IPS DF 4.7 (cell line): Measurements from ENCODE around the gene ZFR.

Experiments used
- DNase-seq: peaks from one replicate; pipeline ENCODE4 v3.0.0-alpha.2; 2013; ENCODE audit warnings: low spot score; ENCODE audit errors: extremely low read depth

ZFR gene

DNA sequence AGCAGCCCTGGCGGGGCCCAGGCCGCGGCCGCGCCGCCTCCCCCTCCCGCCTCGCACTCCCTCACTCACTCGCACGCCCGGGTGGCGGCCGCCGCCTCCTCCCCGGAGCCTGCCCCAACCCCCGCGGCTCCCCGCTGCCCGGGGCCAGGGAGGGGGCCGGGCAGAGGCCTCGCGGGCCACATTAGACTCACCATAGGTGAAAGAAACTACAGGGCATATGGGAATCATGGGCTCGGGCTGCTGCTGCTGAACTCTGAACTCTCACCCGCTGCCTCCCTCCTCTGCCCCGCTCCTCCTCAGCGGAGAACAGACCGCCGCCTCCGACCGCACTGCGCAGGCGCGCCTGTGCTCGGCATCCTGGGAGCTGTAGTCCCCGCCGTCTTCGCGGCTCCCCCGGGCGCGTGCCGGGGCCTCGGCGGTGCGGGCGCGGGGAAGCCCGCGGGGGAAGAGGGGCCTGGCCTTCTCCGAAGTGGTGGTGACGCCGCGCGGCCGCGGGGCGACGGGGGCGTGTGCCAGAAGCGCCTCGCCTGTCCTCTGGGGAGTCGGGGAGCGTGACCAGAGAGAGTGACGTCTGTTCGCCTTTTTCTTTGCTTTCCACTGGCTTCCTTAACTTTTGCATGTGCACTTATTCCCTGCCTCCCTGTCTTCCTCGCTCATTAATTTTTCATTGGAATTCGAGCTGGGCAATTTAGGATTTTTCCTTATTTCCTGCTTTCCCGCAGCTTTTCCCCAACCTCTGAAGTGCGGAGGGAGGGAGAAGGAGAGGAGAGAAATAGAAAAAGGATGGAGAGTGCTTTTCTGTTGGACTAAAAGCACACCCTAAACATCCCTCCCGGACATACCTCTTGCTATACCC, at the start of gene ZFR:
TSS of gene ZFR (minus strand) at position 310 of the 856 bp plus-strand sequence. CDS start at position 228, 82 bp downstream.
- DNase-seq = no peak

DNA sequence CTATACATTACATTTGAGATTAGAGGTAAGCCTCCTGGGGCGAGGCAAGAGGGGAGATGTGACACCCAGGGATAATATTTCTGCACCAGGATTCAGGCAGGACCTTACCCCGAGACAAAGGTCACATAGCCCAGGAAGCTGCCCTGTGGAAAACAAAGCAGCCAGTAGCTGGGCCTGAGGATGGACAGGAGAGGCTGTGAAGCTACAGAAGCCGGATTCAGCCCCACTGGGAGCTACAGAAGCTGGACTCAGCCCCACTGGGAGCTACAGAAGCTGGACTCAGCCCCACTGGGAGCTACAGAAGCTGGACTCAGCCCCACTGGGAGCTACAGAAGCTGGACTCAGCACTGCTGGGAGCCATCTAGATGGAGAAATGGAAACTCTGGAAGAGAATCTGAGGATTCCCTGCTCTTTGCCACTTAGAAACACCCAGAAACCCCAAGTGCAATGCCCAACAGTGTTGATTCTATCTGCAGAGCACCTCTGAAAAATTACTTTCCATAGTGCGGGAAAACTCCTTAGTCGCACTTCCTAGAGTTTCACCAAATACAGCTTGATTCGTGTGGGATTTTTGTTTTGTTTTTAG, 46.5 kb upstream of the ZFR start:
- no peak for DNase-seq

DNA sequence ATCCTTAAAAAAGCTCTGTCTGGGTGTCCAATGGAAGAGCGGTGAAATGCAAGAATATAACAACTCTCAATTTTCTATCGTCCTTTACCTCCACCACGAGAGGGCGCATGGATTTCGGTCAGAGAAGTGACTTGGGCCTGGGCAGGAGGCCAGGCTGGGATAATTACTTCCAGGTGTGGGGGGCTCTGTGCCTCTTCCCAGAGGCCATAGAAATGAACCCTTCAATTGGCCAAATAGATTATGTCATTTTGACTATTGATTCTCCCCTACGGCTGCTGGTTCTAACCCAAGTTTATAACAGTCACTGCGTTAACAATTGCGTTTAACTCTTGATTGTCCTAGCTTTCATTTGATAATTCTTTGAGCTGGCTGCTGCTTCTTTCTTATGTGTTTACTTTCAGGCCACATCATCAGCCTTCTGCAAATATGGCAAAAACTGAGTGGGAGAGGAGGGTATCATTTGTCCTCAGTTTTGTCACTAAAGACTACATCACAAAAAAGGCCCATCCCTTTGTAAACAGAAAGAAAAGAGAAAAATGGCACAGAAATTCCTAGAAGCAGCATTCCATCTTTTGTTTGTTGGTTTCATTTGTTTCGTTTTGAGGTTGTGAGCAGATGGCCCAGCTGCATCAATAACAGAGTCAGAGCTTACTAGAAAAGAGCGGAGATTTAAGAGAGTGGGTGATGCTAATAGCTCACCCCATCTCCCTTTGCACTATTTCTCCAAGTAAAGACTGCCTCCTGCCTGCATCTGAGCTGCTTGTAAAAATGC, 45.4 kb upstream of the ZFR start:
- DNase-seq = peak; percentile 44

DNA sequence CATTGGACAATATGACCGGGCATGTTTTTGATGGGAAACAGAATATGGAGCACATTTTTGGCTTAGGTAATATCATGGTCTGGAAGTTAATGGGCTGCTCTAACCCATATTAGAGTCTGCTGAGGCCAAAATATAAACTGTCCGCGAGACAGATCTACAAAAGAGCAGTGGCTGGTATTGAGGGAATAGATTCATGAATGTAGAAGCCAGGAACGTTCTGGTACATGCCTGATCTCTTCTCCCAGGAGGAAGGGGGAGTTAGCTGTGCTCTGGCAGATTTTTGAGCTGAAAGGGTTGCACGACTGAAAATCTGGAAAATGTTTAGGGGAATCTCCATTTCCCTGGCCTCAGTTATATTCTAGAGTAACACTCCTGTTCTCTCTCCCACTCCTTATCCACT, 42.9 kb upstream of the ZFR start:
- DNase-seq = no peak

DNA sequence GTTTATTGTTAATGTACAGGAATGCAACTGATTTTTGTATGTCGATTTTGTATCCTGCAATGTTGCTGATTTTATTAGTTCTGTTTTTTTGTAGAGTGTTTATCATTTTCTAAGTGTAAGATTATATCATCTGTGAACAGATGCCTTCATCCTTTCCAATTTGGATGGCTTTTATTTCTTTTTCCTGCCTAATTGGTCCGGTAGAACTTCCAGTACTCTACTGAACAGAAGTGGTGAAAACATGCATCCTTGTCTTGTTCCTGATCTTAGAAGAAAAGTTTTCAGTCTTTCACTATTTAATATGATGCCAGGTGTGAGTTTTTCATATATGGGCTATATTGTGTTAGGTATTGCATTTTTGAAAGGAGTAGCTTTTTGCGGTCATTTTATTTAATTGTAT, 42.5 kb upstream of the ZFR start:
- no peak for DNase-seq

DNA sequence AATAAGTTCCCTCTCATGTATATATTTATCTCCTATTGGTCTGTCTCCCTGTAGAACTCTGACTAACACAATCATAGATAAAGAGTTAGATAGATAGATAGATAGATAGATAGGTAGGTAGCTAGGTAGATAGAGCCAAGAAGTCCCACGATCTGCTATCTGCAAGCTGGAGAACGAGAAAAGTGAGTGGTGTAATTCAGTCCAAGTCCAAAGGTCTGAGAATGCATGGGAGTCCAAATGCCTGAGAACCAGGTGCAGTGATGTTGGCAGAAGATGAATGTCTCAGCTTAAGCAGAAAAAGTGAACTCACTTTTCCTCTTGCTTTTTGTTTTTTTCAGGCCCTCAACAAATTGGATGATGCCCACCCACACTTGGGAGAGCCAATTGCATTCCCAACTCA, 37.7 kb upstream of the ZFR start:
- DNase-seq = no peak

DNA sequence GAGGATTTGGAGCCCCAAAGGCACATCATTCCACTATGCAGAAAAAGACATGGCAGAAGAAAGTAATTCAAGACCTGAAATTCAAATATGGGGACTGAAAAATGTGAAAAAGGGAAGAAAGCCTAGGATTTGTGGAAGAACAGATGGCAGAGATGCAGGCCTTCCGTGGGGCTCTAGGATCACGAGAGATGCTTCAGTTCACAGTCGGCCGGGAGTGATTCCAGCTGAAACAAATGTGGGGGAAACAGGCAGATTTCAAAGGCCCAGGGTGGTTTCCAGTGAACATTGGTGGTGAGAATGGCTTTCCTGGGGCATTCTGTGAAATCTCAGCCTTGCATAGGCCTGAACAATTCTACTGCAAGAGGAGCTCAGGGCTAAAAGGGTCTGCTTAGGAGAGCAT, 34.6 kb upstream of the ZFR start:
- no peak for DNase-seq

DNA sequence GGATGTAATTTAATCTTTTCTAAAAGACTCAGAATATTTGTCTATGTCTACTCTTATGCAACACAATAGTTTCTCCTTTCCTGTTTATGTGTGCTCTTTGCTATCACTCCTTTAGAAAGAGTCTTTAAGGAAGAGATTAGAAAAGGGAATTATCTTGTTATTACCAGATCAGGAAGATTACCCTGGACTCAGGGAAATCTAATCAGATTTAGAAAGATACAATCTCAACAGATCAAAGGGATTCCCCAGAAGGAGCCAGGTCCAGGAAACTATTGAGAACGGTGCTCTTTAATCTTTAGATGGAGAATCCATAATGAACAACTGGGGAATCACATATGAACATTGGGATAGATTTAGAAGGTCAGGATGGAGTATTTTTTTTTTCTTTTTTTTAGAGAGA, 32.4 kb upstream of the ZFR start:
- DNase-seq = no peak

DNA sequence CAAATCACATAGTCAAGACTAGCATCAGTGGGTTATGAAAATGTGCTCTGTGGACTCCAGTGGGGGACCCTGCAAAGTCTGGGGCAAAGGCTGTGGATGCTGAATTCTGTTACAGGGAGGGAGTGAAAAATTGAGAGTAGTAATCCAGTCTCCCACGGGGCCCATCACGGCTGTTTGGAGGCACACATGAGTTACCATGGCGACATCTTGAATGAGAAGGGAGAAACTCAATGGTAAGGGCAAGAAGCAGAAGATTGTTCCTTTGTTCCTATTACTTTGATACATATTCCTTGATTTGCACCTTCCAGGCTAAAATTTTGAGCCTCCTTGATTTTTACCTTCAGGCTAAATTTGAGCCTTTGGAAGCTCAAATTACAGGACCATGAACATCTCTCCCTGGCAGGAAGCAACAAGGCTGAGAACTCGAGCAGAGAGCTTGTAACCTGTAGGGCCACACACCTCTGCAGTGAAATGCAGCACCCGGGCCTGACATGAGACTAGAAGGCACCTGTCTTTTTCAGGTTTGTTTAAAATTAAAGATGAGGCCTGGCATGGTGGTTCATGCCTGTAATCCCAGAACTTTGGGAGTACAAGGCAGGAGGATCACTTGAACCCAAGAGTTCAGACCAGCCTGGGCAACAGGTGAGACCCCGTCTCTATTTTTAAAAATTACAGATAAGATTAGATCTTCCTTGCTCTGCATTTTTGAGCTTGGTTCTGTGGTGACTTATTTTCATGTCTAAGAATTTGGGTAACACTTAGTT, 31.0 kb upstream of the ZFR start:
- no peak for DNase-seq

DNA sequence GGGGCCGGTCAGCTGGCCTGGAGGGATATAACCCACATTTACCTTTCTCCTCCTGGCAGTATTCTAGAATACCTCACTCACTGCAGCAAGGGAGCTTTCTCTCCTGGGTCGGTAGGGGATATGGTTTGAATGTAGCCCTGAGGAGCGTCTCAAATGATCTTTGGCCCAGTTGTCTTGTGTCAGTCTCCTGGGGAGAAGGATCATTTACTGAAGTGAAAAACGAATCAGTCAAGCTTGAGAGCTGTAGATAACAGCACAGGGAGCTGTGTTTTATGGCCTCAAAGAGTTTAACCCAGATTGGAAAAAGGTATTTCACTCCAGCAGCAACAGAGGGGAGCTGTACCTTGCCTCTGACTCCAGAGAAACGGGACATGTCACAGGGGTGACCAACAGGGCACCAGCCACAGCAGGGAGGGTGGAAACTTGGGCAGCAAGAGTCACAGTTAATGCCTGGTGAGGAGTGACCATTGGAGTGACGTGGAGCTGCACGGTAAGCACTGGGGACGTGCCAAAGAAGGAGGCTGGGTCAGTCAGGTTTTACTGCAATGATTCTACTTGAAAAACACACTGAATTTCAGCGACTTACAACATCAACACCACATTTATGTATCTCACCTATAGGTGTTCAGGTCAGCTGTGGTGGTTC, 29.8 kb upstream of the ZFR start:
- no peak for DNase-seq

DNA sequence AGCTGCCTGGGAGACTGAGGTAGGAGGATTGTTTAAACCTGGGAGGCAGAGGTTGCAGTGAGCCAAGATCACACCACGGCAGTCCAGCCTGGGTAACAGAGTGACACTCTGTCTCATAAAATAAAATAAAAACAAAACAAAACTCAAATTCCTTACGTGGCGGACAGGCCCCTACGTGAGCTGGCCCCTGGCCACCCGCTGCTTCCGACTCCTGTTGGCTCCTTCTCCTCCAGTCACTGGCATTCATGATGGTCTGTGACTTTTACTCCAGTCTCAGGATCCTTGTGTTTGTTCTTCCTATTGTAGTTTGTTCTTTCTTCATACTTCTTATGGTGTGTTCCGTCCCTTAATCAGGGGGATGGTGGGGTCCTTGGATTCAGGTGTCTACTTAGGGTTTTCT, 28.5 kb upstream of the ZFR start:
- DNase-seq = no peak

DNA sequence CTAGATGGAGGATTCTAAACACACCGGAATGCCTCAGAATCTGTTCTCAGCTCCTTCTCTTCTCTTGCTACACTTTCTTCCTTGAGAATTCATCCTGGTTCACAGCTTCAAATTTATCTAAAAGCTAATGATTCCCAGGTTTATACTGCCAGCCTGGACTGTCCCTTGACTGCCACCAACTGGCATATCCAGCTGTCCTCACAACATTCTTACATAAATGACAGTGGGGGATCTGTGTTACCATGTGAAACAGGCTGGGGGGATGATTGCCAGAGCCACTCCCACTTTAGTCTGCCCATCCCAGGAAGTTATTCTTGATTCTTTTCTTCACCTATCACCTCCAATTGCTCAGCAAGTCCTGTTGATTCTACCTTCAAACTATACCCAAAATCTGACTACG, 27.2 kb upstream of the ZFR start:
- no peak for DNase-seq

DNA sequence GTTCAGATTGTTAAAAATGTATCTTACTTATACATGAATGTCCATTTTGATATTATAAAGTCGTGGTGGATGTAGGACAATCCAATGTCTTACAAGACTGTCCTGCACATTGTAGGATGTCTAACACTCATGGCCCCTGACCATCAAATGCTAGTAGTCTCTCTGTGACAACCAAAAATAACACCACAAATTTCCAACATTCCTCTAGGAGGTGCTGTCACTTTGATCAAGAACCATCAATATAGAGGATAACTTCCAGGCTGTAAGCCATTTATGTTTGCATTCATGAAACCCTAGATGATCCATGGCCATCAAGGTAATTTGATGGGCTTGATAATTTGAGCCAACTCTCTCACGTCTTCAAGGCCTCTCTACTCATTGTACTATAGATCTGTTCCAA, 20.5 kb upstream of the ZFR start:
- DNase-seq = no peak

DNA sequence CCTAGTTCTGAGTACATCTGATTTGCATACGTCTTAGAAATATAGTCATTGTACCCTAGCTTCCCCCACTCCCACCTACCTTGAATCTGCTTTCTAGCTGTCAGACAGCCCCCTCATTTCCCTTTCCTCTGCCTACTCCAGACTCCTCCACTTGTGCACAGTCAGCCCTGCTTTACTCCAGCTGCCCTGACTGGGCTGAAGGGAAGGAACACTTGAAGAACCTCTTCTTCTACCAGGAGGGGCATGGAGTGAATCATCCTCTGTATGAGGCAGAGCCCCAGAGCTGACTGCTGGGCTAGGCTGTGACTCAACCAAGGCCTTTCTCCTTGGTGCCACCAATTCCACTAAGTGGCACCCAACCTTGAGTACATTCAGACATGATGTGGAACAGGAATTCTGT, 18.1 kb upstream of the ZFR start:
- DNase-seq = no peak

DNA sequence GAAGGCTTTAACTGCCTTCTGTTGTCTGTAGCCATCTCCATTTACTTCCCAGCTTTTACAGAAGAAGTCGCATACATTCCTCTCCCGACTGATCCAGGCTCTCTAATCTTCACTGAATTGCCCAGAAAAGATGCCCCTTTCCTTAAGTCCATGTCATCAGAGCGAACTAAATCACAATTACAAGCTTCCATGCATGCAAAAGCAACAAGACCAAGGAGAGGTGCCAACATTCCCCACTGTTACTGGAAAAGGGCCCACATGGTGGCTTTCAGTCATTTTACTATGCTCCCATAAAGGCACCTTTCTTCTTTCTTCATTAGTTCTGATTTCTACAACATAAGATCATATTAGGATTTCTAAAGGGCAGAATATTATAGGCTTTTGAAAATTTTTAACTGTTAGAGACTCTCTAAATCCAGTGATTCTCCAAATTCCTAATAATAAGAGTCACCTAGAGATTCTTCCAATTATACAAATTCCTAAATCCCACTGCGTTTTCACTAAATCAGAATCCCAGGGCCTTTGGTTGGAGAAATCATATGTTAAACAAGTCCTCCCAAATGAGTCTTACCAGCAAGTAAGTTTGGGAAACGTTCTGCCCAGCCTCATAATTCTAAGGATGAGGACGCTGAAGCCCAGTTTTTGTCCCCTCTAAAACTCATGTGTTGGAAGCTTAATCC, 17.0 kb upstream of the ZFR start:
- DNase-seq = no peak

DNA sequence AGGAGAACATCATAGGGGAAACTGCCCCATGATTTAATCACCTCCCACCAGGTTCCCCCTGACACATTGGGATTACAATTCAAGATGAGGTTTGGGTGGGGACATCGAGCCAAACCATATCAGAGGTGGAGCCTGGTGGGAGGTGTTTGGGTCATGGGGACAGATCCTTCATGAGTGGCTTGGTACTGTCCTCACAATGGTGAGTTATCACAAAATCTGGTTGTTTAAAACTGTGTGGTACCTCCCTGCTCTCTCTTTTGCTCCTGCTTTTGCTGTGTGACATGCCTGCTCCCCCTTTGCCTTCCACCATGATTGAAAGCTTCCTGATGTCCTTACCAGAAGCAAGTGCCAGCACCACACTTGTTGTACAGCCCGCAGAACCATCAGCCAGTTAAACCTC, 16.2 kb upstream of the ZFR start:
- no peak for DNase-seq

DNA sequence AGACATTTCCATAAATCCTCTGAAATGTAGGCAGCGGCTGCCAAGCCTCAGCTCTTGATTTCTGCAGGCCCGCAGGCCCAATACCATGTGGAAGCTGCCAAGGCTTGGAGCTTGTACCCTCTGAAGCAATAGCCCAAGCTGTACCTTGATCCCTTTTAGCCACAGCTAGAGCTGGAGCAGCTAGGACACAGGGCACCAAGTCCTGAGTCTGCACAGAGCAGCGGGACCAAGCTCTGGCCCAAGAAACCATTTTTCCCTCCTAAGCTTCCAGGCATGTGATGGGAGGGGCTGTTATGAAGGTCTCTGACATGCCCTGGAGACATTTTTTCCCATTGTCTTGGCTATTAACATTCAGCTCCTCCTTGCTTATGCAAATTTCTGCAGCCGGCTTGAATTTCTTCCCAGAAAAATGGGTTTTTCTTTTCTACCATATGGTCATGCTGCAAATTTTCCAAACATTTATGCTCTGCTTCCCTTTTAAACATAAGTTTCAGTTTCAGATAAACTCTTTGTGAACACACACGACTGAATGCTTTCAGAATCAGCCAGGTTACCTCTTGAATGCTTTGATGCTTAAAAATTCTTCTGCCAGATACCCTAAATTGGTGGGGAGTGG, 14.4 kb upstream of the ZFR start:
- DNase-seq = no peak

DNA sequence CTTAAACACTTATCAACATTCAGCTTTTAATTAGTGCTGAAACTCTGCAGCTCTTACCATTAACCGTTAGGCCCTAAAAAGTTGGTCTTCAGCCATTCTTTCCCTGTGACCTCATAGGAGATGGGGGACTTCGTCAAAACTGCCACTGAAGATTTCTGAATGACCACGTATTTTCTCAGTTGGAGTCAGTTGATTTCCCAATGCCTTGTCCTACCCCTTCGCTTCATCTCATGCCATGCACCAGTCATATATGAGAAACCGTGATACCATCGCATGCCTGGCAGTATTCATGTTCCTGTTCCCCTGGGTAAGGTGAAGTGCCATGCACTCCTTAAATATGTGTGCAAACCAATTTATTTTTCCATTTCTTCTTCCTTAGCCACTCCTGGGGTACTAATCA, 10.8 kb upstream of the ZFR start:
- DNase-seq = no peak

DNA sequence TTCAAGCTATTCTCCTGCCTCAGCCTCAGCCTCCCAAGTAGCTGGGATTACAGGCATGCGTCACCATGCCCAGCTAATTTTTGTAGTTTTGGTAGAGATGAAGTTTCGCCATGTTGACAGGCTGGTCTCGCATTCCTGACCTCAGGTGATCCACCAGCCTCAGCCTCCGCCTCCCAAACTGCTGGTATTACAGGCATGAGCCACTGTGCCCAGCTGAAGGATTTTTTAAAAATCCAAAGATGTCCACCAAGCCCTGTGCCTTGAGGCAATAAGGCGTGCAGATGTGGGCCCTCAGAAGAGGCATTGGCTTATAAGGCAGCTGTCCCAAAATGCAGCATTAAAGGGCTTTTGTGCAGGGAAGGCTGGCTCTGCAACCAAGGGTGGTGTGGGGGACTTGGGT, 10.3 kb upstream of the ZFR start:
- DNase-seq = no peak

DNA sequence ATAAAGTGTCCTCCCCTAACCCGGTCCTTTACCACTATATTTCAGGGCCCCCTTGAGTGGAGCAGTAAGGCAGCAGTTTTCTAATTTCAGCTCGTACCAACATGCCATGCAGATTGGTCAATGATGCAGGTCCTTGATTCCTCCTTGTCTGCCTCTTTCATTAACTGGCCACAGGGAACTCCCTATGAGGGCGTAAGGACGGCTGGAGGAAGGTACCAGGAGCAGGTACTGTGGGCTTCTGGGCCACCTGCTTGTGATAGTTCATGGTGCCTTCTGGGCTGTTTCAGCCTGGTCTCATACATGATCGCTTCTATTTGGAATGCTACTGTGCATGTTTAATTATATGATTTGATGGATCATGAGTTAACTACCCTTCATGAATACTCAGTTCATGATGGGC, 9.4 kb upstream of the ZFR start:
- no peak for DNase-seq
